ENCODE measurements around the gene YARS2. TPM values are rescaled to one million over a fixed set of nuclear protein-coding genes. Genes with fewer than 3 reads are reported as not detected.

The YARS2 gene
- total and polyA plus RNA-seq, 9 of the 15 experiments (the other 6 are each of a cell fraction or from before 2014, with no cell fraction given), result 15.2 to 40.9 (median 28.7) TPM

DNA sequence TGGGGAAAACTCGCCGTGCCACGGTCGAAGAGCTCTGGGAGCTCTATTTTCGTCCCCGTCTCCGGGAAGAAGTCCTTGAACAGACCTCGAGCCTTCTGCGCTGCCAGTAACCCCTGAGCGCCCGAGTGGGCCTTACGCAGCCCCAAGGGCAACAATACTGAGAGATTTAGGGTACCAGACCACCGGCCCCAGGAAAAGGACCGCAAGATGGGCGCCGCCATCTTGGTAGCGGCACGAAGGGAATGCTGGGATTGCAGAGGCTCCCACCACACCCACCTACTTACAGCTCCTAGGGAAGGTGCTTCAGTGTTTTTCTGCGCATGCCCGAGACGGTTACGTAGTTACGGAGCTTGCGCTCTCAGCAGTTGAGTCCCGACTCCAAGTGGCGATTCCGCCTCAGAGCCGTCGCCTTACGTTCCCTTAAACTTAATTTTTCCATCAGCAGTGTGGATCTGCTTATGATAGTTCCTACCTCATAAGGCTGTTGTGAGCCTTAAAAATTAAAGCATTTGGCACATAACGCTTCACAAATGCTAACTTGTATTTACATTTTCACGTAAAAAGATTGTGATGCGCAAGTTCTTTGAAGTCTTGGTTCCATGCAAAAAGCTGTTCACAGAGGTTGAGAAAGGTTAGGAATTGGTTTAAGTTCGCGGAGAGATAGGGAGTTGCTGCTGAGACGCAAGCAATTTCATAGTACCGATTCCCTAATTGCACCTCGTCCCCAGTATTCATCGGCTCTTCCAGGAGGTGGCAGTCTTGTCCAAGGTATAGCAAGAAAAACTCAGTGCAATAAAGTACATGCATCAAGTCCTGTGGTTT is at the start of gene YARS2 (continued):
- TF ChIP-seq, protein P1, sequence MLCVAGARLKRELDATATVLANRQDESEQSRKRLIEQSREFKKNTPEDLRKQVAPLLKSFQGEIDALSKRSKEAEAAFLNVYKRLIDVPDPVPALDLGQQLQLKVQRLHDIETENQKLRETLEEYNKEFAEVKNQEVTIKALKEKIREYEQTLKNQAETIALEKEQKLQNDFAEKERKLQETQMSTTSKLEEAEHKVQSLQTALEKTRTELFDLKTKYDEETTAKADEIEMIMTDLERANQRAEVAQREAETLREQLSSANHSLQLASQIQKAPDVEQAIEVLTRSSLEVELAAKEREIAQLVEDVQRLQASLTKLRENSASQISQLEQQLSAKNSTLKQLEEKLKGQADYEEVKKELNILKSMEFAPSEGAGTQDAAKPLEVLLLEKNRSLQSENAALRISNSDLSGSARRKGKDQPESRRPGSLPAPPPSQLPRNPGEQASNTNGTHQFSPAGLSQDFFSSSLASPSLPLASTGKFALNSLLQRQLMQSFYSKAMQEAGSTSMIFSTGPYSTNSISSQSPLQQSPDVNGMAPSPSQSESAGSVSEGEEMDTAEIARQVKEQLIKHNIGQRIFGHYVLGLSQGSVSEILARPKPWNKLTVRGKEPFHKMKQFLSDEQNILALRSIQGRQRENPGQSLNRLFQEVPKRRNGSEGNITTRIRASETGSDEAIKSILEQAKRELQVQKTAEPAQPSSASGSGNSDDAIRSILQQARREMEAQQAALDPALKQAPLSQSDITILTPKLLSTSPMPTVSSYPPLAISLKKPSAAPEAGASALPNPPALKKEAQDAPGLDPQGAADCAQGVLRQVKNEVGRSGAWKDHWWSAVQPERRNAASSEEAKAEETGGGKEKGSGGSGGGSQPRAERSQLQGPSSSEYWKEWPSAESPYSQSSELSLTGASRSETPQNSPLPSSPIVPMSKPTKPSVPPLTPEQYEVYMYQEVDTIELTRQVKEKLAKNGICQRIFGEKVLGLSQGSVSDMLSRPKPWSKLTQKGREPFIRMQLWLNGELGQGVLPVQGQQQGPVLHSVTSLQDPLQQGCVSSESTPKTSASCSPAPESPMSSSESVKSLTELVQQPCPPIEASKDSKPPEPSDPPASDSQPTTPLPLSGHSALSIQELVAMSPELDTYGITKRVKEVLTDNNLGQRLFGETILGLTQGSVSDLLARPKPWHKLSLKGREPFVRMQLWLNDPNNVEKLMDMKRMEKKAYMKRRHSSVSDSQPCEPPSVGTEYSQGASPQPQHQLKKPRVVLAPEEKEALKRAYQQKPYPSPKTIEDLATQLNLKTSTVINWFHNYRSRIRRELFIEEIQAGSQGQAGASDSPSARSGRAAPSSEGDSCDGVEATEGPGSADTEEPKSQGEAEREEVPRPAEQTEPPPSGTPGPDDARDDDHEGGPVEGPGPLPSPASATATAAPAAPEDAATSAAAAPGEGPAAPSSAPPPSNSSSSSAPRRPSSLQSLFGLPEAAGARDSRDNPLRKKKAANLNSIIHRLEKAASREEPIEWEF (CRISPR knock-in tag; IDR thresholded peaks at IDR 0.05), result no peak
- TF ChIP-seq ZNF584 (CRISPR knock-in tag; IDR thresholded peaks at IDR 0.05; ENCODE audit: low read depth) (no peak), ZNF165 (CRISPR knock-in tag; IDR thresholded peaks at IDR 0.05; ENCODE audit: borderline replicate concordance) (no peak), DIDO1 (tag; IDR thresholded peaks at IDR 0.05; ENCODE audit: low read depth) (peak; percentile 66; the same call in 1 of the 2 replicates), SREBF2 (CRISPR knock-in tag; IDR thresholded peaks at IDR 0.05) (no peak), HMG20B (CRISPR knock-in tag; IDR thresholded peaks at IDR 0.05) (no peak), EZH2 (IDR thresholded peaks at IDR 0.05; ENCODE audit: borderline replicate concordance, low read depth, low read length) (no peak), KLF13 (tag; IDR thresholded peaks at IDR 0.05; ENCODE audit: borderline replicate concordance, low read depth) (peak; percentile 85; the same call in 1 of the 2 replicates), MEIS2 (IDR thresholded peaks at IDR 0.05; ENCODE audit: partially characterized antibody) (peak; percentile 64), JUND (IDR thresholded peaks at IDR 0.05; ENCODE audit: borderline replicate concordance, low read depth, low read length) (peak; percentile 12; the same call in 1 of the 2 replicates), JUND (tag; IDR thresholded peaks at IDR 0.05; ENCODE audit: borderline replicate concordance, low read depth, low read length) (no peak; the same call in 2 of the 3 replicates), ZNF644 (tag; IDR thresholded peaks at IDR 0.05; ENCODE audit: low read depth) (peak; percentile 71), STAG1 (CRISPR knock-in tag; IDR thresholded peaks at IDR 0.05; ENCODE audit: borderline replicate concordance) (peak; percentile 85; the same call in 1 of the 2 replicates), TCFL5 (CRISPR knock-in tag; conservative IDR thresholded peaks at IDR 0.05) (no peak), ZNF785 (CRISPR knock-in tag; IDR thresholded peaks at IDR 0.05) (no peak), BRD4 (IDR thresholded peaks at IDR 0.05) (no peak)
- TF ChIP-seq, protein P2, sequence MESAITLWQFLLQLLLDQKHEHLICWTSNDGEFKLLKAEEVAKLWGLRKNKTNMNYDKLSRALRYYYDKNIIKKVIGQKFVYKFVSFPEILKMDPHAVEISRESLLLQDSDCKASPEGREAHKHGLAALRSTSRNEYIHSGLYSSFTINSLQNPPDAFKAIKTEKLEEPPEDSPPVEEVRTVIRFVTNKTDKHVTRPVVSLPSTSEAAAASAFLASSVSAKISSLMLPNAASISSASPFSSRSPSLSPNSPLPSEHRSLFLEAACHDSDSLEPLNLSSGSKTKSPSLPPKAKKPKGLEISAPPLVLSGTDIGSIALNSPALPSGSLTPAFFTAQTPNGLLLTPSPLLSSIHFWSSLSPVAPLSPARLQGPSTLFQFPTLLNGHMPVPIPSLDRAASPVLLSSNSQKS (CRISPR knock-in tag; IDR thresholded peaks at IDR 0.05), result no peak
- TF ChIP-seq, protein P3, sequence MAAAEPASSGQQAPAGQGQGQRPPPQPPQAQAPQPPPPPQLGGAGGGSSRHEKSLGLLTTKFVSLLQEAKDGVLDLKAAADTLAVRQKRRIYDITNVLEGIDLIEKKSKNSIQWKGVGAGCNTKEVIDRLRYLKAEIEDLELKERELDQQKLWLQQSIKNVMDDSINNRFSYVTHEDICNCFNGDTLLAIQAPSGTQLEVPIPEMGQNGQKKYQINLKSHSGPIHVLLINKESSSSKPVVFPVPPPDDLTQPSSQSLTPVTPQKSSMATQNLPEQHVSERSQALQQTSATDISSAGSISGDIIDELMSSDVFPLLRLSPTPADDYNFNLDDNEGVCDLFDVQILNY (CRISPR knock-in tag; IDR thresholded peaks at IDR 0.05), result no peak
- TF ChIP-seq, protein P4, sequence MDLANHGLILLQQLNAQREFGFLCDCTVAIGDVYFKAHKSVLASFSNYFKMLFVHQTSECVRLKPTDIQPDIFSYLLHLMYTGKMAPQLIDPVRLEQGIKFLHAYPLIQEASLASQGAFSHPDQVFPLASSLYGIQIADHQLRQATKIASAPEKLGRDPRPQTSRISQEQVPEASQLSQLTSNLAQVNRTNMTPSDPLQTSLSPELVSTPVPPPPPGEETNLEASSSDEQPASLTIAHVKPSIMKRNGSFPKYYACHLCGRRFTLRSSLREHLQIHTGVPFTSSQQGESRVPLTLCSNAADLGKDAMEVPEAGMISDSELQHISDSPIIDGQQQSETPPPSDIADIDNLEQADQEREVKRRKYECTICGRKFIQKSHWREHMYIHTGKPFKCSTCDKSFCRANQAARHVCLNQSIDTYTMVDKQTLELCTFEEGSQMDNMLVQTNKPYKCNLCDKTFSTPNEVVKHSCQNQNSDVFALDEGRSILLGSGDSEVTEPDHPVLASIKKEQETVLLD (IDR thresholded peaks at IDR 0.05), result peak; percentile 85

All from K562 (cell line).